SK-N-SH (cell line): Measurements from ENCODE around the gene NDST4.

Experiments used
- NFIC ChIP-seq: IDR thresholded peaks from 2 replicates; pipeline ENCODE4 v1.4.0; 2012; ENCODE audit warnings: borderline replicate concordance
- TAF1 ChIP-seq: IDR thresholded peaks from 2 replicates; pipeline ENCODE4 v1.6.1; 2012; ENCODE audit warnings: low read depth, mild to moderate bottlenecking, low read length, moderate library complexity, borderline replicate concordance
- TCF12 ChIP-seq: IDR thresholded peaks from 2 replicates; pipeline ENCODE4 v1.4.0; 2012
- ZBTB33 ChIP-seq: IDR thresholded peaks from 2 replicates; pipeline ENCODE4 v1.4.0; 2012; ENCODE audit warnings: low read depth, borderline replicate concordance
- TF ChIP-seq, protein P1 (sequence below): fragments of 200-600 bp; sonication (generic); IDR thresholded peaks from 2 replicates; pipeline ENCODE4 v1.6.1; 2017; ENCODE audit warnings: antibody characterized with exemption, mild to moderate bottlenecking, moderate library complexity

DNA sequence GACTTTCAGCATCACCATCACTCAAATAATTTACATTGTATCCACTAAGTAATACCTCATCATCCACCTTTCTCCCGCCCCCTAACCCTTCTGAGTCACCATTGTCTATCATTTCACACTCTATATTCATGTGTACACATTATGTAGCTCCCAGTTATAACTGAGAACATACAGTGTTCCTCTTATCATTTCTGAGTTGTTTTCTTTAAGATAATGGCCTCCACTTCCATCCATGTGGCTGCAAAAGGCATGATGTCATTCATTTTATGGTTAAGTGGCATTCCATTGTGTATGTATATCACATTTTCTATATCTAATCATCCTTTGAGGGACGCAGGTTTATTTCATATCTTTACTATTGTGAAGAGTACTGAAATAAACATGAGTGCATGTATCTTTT, 14.6 kb upstream of the NDST4 start:
- TF ChIP-seq TAF1 (no peak), NFIC (no peak), ZBTB33 (no peak), TCF12 (no peak)
- TF ChIP-seq, protein P1, sequence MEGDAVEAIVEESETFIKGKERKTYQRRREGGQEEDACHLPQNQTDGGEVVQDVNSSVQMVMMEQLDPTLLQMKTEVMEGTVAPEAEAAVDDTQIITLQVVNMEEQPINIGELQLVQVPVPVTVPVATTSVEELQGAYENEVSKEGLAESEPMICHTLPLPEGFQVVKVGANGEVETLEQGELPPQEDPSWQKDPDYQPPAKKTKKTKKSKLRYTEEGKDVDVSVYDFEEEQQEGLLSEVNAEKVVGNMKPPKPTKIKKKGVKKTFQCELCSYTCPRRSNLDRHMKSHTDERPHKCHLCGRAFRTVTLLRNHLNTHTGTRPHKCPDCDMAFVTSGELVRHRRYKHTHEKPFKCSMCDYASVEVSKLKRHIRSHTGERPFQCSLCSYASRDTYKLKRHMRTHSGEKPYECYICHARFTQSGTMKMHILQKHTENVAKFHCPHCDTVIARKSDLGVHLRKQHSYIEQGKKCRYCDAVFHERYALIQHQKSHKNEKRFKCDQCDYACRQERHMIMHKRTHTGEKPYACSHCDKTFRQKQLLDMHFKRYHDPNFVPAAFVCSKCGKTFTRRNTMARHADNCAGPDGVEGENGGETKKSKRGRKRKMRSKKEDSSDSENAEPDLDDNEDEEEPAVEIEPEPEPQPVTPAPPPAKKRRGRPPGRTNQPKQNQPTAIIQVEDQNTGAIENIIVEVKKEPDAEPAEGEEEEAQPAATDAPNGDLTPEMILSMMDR, result no peak
